Mucosa of rectum (tissue), 2 donors: ENCODE data around the gene CDK5R1.

ENCODE experiments used
- H3K27ac ChIP-seq, 2 donors: one replicate each; pipeline ENCODE4 v1.7.0; 2013; ENCODE audit warnings: inconsistent platforms in 2 of 2, low read depth in 2 of 2, low read length in 2 of 2
- H3K27me3 ChIP-seq, 2 donors: one replicate each; pipeline ENCODE4 v1.7.0; 2013; ENCODE audit warnings: low read length in 2 of 2; ENCODE audit not compliant: control insufficient read depth in 2 of 2, insufficient read depth in 2 of 2
- H3K36me3 ChIP-seq, 2 donors: one replicate each; pipeline ENCODE4 v1.7.0; 2013; ENCODE audit warnings: low read length in 2 of 2; ENCODE audit not compliant: control insufficient read depth in 2 of 2, insufficient read depth in 2 of 2
- H3K4me1 ChIP-seq, 2 donors: one replicate each; pipeline ENCODE4 v1.7.0; 2013; ENCODE audit warnings: low read length in 2 of 2, mild to moderate bottlenecking in 1 of 2; ENCODE audit not compliant: control insufficient read depth in 2 of 2, insufficient read depth in 2 of 2
- H3K4me3 ChIP-seq, 2 donors: one replicate each; pipeline ENCODE4 v1.7.0; 2013; ENCODE audit warnings: low read length in 2 of 2
- H3K9ac ChIP-seq, 2 donors: one replicate each; pipeline ENCODE4 v1.7.0; 2013; ENCODE audit warnings: low read length in 2 of 2, low read depth in 1 of 2, mild to moderate bottlenecking in 1 of 2
- H3K9me3 ChIP-seq, 2 donors: one replicate each; pipeline ENCODE4 v1.7.0; 2013; ENCODE audit warnings: low read length in 2 of 2; ENCODE audit not compliant: control insufficient read depth in 2 of 2
- donor health status: healthy.
- donor health status: Normal muscosa, but diverticular disease.

The CDK5R1 gene

GRCh38 chr17:32513579-32513978, 26.8 kb downstream of the CDK5R1 start:
- Histone ChIP-seq H3K27me3 (no peaks in the 10 kb centered on the region), H3K9me3 (no peaks in the 10 kb centered on the region), H3K9ac (no peak overlapping the region), H3K4me1 (peaks cover 0 to 1% of the 10 kb centered on the region in 2 donors), H3K27ac (no peak overlapping the region), H3K36me3 (peaks cover 4 to 11% of the 10 kb centered on the region in 2 donors), H3K4me3 (no peak overlapping the region)

- Histone ChIP-seq H3K27me3 (no peaks in the 10 kb centered on the region), H3K27ac (no peak overlapping the region), H3K4me1 (no peaks in the 10 kb centered on the region), H3K36me3 (peaks cover 4 to 11% of the 10 kb centered on the region in 2 donors), H3K4me3 (no peak overlapping the region), H3K9me3 (no peaks in the 10 kb centered on the region), H3K9ac (no peak overlapping the region)
Observed at GRCh38 chr17:32514606-32515005, 27.8 kb downstream of the CDK5R1 start.

- Histone ChIP-seq H3K9ac (no peak overlapping the region), H3K4me3 (no peak overlapping the region), H3K27me3 (no peaks in the 10 kb centered on the region), H3K4me1 (no peaks in the 10 kb centered on the region), H3K27ac (no peak overlapping the region), H3K9me3 (no peaks in the 10 kb centered on the region), H3K36me3 (peaks cover 3 to 8% of the 10 kb centered on the region in 2 donors)
Observed at GRCh38 chr17:32515677-32516383, 29.0 kb downstream of the CDK5R1 start.

- H3K4me3 ChIP-seq = no peak overlapping the region
- no peak overlapping the region for H3K27ac ChIP-seq
- H3K4me1 ChIP-seq = no peaks in the 10 kb centered on the region
- H3K27me3 ChIP-seq = no peaks in the 10 kb centered on the region
- no peaks in the 10 kb centered on the region for H3K9me3 ChIP-seq
- peaks cover 3 to 8% of the 10 kb centered on the region in 2 donors for H3K36me3 ChIP-seq
- no peak overlapping the region for H3K9ac ChIP-seq
Observed at GRCh38 chr17:32516450-32516849, 29.7 kb downstream of the CDK5R1 start.

GRCh38 chr17:32516940-32517701, 30.3 kb downstream of the CDK5R1 start:
- Histone ChIP-seq H3K4me1 (no peaks in the 10 kb centered on the region), H3K27ac (no peak overlapping the region), H3K27me3 (no peaks in the 10 kb centered on the region), H3K36me3 (peaks cover 3 to 8% of the 10 kb centered on the region in 2 donors), H3K9ac (no peak overlapping the region), H3K9me3 (no peaks in the 10 kb centered on the region), H3K4me3 (no peak overlapping the region)

GRCh38 chr17:32517982-32518381, 31.2 kb downstream of the CDK5R1 start:
- H3K36me3 ChIP-seq = peaks cover 3% of the 10 kb centered on the region in 2 donors
- H3K9me3 ChIP-seq = no peaks in the 10 kb centered on the region
- no peak overlapping the region for H3K4me3 ChIP-seq
- no peak overlapping the region for H3K9ac ChIP-seq
- no peaks in the 10 kb centered on the region for H3K27me3 ChIP-seq
- no peaks in the 10 kb centered on the region for H3K4me1 ChIP-seq
- no peak overlapping the region for H3K27ac ChIP-seq

GRCh38 chr17:32518646-32519227, 31.9 kb downstream of the CDK5R1 start:
- Histone ChIP-seq H3K4me1 (peaks cover 0 to 1% of the 10 kb centered on the region in 2 donors), H3K36me3 (peaks cover 0 to 3% of the 10 kb centered on the region in 2 donors), H3K9ac (no peak overlapping the region)

GRCh38 chr17:32519228-32520103, 32.7 kb downstream of the CDK5R1 start:
- Histone ChIP-seq H3K9me3 (no peaks in the 10 kb centered on the region), H3K9ac (no peak overlapping the region), H3K27ac (peak overlapping the region in 1 of 2 donors; percentile 16), H3K36me3 (peaks cover 0 to 3% of the 10 kb centered on the region in 2 donors), H3K4me3 (peak overlapping the region in 1 of 2 donors; percentile 29), H3K27me3 (no peaks in the 10 kb centered on the region), H3K4me1 (peaks cover 0 to 3% of the 10 kb centered on the region in 2 donors)

More at GRCh38 chr17:32518646-32519227, 31.9 kb downstream of the CDK5R1 start:
- Histone ChIP-seq H3K9me3 (no peaks in the 10 kb centered on the region), H3K27me3 (no peaks in the 10 kb centered on the region), H3K4me3 (no peak overlapping the region), H3K27ac (no peak overlapping the region)

GRCh38 chr17:32520104-32520701, 33.4 kb downstream of the CDK5R1 start:
- no peaks in the 10 kb centered on the region for H3K9me3 ChIP-seq
- peak overlapping the region in 1 of 2 donors; percentile 29 for H3K4me3 ChIP-seq
- H3K4me1 ChIP-seq = peaks cover 0 to 3% of the 10 kb centered on the region in 2 donors
- peaks cover 0 to 3% of the 10 kb centered on the region in 2 donors for H3K36me3 ChIP-seq
- H3K27me3 ChIP-seq = no peaks in the 10 kb centered on the region
- no peak overlapping the region for H3K9ac ChIP-seq
- no peak overlapping the region for H3K27ac ChIP-seq
